Panc1 (cell line): Measurements from ENCODE around the gene GRIK4. TPM values are rescaled to one million over a fixed set of nuclear protein-coding genes. Genes with fewer than 3 reads are reported as not detected.

Source experiments
- ATAC-seq: fragments of 200-7000 bp; cut with Tn5 transposase; 2 replicates; pipeline ENCODE4 v1.9.1; 2020; ENCODE audit warnings: mild to moderate bottlenecking, moderate library complexity
- BruUV-seq: library from RNA; stranded (reverse); fragments of 400-500 nt; replicated peaks from 2 replicates; lab custom pipeline; 2021; lab: Mats Ljungman, UMichigan
- CTCF ChIA-PET: fragments of 300-600 bp; sonication (Branson Sonifier 250); formaldehyde crosslinking; loops from one replicate; lab custom pipeline; 2022; ENCODE audit warnings: antibody characterized with exemption; lab: Charles Lee
- POLR2A ChIA-PET: fragments of 300-600 bp; sonication (Branson Sonifier 250); formaldehyde crosslinking; loops from one replicate; lab custom pipeline; 2022; ENCODE audit warnings: antibody characterized with exemption; lab: Charles Lee
- DNase-seq: peaks from one replicate; pipeline ENCODE4 v3.0.0-alpha.2; 2010; ENCODE audit warnings: low read depth, low spot score
- H3K27ac ChIP-seq: 2 replicates; pipeline ENCODE4 v1.5.1; 2011; ENCODE audit warnings: mild to moderate bottlenecking, low read length, inconsistent platforms
- H3K27me3 ChIP-seq: fragments of 200-500 bp; sonication (Bioruptor generic); 2 replicates; pipeline ENCODE4 v1.6.0; 2014; ENCODE audit warnings: low read length, inconsistent platforms; ENCODE audit not compliant: control insufficient read depth, insufficient read depth
- H3K36me3 ChIP-seq: fragments of 200-500 bp; sonication (Bioruptor generic); 2 replicates; pipeline ENCODE4 v1.5.1; 2014; ENCODE audit warnings: inconsistent platforms, mild to moderate bottlenecking, low read length, moderate library complexity; ENCODE audit not compliant: control insufficient read depth, insufficient read depth
- H3K4me1 ChIP-seq: 2 replicates; pipeline ENCODE4 v1.5.1; 2011; ENCODE audit warnings: inconsistent platforms, mild to moderate bottlenecking, low read length, moderate library complexity; ENCODE audit not compliant: control insufficient read depth, insufficient read depth
- H3K4me3 ChIP-seq, 2 experiments: 2 replicates each; pipeline ENCODE4 v1.5.1; 2011 to 2012; ENCODE audit warnings: low read depth in 2 of 2, low read length in 2 of 2, mild to moderate bottlenecking in 2 of 2, inconsistent platforms in 1 of 2, moderate library complexity in 1 of 2
- H3K9me3 ChIP-seq: fragments of 200-500 bp; sonication (Bioruptor generic); 2 replicates; pipeline ENCODE4 v1.5.1; 2014; ENCODE audit warnings: low read depth, mild to moderate bottlenecking, inconsistent platforms, low read length, moderate library complexity; ENCODE audit not compliant: control insufficient read depth, insufficient read depth
- CTCF ChIP-seq: fragments of 450-650 bp; IDR thresholded peaks from 2 replicates; pipeline ENCODE4 v1.5.1; 2017; ENCODE audit warnings: mild to moderate bottlenecking
- POLR2AphosphoS5 ChIP-seq: IDR thresholded peaks from 2 replicates; pipeline ENCODE4 v1.6.1; 2012; ENCODE audit warnings: mild to moderate bottlenecking, low read depth, low read length, moderate library complexity
- REST ChIP-seq, 2 experiments: IDR thresholded peaks; 2 replicates each; pipeline ENCODE4 v1.6.1; 2011 to 2012; ENCODE audit warnings: low read depth in 2 of 2, control low read depth in 1 of 2, low read length in 1 of 2, mild to moderate bottlenecking in 1 of 2, moderate library complexity in 1 of 2; ENCODE audit not compliant: insufficient read depth in 1 of 2
- SIN3A ChIP-seq: IDR thresholded peaks from 2 replicates; pipeline ENCODE4 v1.6.1; 2012; ENCODE audit warnings: low read depth, mild to moderate bottlenecking, low read length, moderate library complexity, borderline replicate concordance; ENCODE audit not compliant: insufficient read depth
- TCF7L2 ChIP-seq: IDR thresholded peaks from 2 replicates; pipeline ENCODE4 v1.6.1; 2011; ENCODE audit warnings: mild to moderate bottlenecking, low read depth, low read length, inconsistent platforms
- in situ Hi-C: cut with HindIII; loops from 2 replicates; pipeline ENCODE4 v1.10.0; 2016; ENCODE audit warnings: low sequenced_read_pairs, low pct_unique_long_range_greater_than_20kb
- intact Hi-C: fragments of 100-400 bp; cut with micrococcal nuclease; formaldehyde crosslinking; loops from one replicate; pipeline ENCODE4 v1.10.0; 2022; ENCODE audit not compliant: unreplicated experiment
- total RNA-seq: library from RNA; stranded (reverse); gene quantifications from one replicate; pipeline ENCODE4 v1.2.1, GENCODE V29; 2021; ENCODE audit not compliant: unreplicated experiment

The GRIK4 gene
- total RNA-seq, 1 experiment from 2014 or later, result 0.62 TPM

- peak; percentile 17; the same call in 1 of the 2 replicates for ATAC-seq
- Histone ChIP-seq H3K27me3 (no peaks in the 10 kb centered on the region), H3K4me3 (no peak overlapping the region), H3K4me1 (no peaks in the 10 kb centered on the region), H3K27ac (no peak overlapping the region), H3K36me3 (peaks cover 57% of the 10 kb centered on the region), H3K9me3 (no peaks in the 10 kb centered on the region)
- TF ChIP-seq TCF7L2 (no peak), CTCF (no peak), SIN3A (no peak), REST (IDR thresholded peaks at IDR 0.05; ENCODE audit: insufficient read depth in 1 of 2, low read depth in 2 of 2, low read length in 1 of 2) (no peak), POLR2AphosphoS5 (no peak)
- intact Hi-C loops, result no loop called here
- no peak for DNase-seq
- ChIA-PET CTCF (no interaction called here), POLR2A (no interaction called here)
- in situ Hi-C loops, result no loop called here
- BruUV-seq, result no TSS peak
Measured at GRCh38 chr11:120473503-120473902, 38.0 kb upstream of the GRIK4 start.

- Histone ChIP-seq H3K36me3 (peaks cover 32% of the 10 kb centered on the region), H3K9me3 (no peaks in the 10 kb centered on the region), H3K4me1 (no peaks in the 10 kb centered on the region), H3K4me3 (no peak overlapping the region), H3K27ac (no peak overlapping the region), H3K27me3 (no peaks in the 10 kb centered on the region)
- TF ChIP-seq POLR2AphosphoS5, result no peak
- no peak for TF ChIP-seq REST (IDR thresholded peaks at IDR 0.05; ENCODE audit: insufficient read depth in 1 of 2, low read depth in 2 of 2, low read length in 1 of 2)
- no peak for TF ChIP-seq SIN3A
- TF ChIP-seq TCF7L2, result no peak
- no peak for TF ChIP-seq CTCF
- in situ Hi-C loops, result no loop called here
- DNase-seq, result no peak
- CTCF ChIA-PET, result no interaction called here
- BruUV-seq, result no TSS peak
- POLR2A ChIA-PET, result no interaction called here
- ATAC-seq, result no peak
- intact Hi-C loops, result no loop called here
Measured at GRCh38 chr11:120482149-120482548, 29.4 kb upstream of the GRIK4 start.
